ENCODE measurements around the gene LSS. TPM values are rescaled to one million over a fixed set of nuclear protein-coding genes. Genes with fewer than 3 reads are reported as not detected.
"Not testable (repeated sequence)": the region's sequence is repeated elsewhere in the genome, so short reads cannot be mapped to it uniquely, and the experiment has no call there.

Gene LSS
- total RNA-seq, 4 donors from 2014 or later, result 55.5 to 131 (median 115) TPM

DNA sequence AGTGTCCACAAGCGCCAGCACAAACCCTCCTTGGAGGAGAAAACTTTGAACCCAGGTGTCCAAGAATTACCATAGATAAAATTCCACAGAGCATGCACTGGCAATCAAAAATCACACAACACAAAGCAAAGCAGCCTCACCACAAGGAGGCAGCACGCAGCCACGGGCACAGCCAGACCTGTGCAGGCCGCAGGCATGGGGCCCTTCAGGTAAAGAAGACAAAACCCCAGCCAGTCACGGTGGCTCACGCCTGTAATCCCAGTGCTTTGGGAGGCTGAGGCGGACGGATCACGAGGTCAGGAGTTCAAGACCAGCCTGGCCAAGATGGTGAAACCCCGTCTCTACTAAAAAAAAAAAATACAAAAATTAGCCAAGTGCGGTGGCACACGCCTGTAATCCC lies 81.1 kb downstream of the LSS start:
- H3K27me3 ChIP-seq; H3K9me3 ChIP-seq; intact Hi-C loops (cut with DNase I); DNase-seq; H3K4me3 ChIP-seq; H3K27ac ChIP-seq; H3K36me3 ChIP-seq: not testable (repeated sequence)
- TF ChIP-seq, protein P1, sequence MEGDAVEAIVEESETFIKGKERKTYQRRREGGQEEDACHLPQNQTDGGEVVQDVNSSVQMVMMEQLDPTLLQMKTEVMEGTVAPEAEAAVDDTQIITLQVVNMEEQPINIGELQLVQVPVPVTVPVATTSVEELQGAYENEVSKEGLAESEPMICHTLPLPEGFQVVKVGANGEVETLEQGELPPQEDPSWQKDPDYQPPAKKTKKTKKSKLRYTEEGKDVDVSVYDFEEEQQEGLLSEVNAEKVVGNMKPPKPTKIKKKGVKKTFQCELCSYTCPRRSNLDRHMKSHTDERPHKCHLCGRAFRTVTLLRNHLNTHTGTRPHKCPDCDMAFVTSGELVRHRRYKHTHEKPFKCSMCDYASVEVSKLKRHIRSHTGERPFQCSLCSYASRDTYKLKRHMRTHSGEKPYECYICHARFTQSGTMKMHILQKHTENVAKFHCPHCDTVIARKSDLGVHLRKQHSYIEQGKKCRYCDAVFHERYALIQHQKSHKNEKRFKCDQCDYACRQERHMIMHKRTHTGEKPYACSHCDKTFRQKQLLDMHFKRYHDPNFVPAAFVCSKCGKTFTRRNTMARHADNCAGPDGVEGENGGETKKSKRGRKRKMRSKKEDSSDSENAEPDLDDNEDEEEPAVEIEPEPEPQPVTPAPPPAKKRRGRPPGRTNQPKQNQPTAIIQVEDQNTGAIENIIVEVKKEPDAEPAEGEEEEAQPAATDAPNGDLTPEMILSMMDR (IDR thresholded peaks at IDR 0.05), result peak in 4 of 6 experiments; percentile 33 to 58 (median 38)
- peaks cover 0 to 12% (median 0%) of the 10 kb centered on the region in 3 donors for H3K4me1 ChIP-seq
- WGBS, 2 donors, result 40 to 64% methylated on average over 6 to 11 of the region's 12 CpGs

DNA sequence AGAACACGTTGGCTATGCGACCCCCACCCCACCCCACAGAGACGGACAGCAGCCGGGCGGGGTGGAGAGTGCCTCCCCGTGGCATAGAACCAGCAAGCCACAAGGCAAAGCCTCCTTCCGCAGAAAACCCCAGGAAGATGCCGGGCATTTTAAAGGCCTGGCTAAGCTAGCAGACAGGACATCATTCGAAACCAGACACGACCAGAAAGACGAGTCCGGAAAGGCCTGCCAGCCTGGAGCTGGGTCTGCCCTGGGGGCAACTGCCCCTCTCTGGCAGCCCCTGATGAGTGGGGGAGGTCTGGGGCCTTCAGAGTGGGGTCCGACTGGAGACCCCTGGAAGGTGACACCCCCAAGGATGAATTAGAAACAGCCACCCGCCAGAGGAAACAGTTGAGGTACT lies 81.7 kb downstream of the LSS start:
- intact Hi-C loops (cut with DNase I), result no loop called here
- no peak overlapping the region for H3K4me3 ChIP-seq
- peaks cover 0 to under 1% (median 0%) of the 10 kb centered on the region in 4 donors for H3K27me3 ChIP-seq
- H3K36me3 ChIP-seq, result no peaks in the 10 kb centered on the region
- no peak for DNase-seq
- WGBS, 2 donors, result 13 to 52% methylated on average over 1 to 13 of the region's 14 CpGs
- TF ChIP-seq POLR2A (IDR thresholded peaks at IDR 0.05), result no peak
- TF ChIP-seq, protein P1 (IDR thresholded peaks at IDR 0.05), result no peak
- H3K4me1 ChIP-seq, result peaks cover 0 to 12% (median 0%) of the 10 kb centered on the region in 3 donors
- no peaks in the 10 kb centered on the region for H3K9me3 ChIP-seq
- no peak overlapping the region for H3K27ac ChIP-seq

DNA sequence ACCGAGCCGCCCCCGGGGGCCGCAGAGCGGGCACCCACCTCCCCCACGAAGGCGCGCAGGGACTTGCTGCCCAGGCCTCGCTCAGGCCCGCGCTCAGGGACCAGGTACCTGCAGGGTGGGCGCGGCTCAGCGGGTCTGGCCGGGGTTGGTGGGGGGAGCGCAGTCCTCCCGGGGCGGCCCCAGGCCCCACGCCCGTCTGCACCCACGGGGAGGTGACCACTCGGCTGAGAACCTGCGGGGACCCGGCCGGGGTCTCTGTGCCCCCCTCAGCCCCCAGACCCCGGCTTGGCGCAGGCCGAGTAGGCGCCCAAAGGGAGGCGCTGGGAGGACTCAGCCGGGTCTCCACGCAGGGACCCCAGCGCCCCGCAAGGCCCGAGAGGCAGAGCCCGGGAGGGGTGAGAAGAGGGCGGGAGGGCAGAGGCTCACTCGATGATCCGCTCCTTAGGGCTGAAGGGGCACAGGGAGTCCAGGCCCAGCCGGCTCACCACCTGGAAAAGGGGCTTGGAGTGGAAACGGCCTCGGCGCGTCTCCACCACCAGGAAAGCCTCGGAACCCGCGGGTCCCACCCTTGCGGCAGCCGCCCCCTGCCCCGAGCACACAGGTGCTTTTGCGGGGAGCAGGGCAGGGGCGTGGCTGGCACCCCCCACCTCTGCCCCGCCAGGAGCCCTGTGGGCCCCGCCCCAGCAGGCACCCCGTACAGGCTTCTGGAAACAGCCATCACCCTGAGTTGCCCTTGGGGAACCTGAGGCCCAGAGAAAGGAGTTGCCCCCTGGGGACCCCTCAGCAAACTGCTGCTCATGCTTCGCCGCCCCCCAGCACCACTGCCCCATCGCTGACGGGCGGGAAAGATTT lies 82.5 kb downstream of the LSS start:
- TF ChIP-seq, protein P1 (IDR thresholded peaks at IDR 0.05), result no peak
- no peak for TF ChIP-seq POLR2A (IDR thresholded peaks at IDR 0.05)
- no peak overlapping the region for H3K27ac ChIP-seq
- peaks cover 0 to 12% (median 0%) of the 10 kb centered on the region in 3 donors for H3K4me1 ChIP-seq
- H3K36me3 ChIP-seq, result no peaks in the 10 kb centered on the region
- H3K4me3 ChIP-seq, result no peak overlapping the region
- no peak for DNase-seq
- WGBS, 2 donors, result 73 to 90% methylated on average over 13 to 21 of the region's 60 CpGs
- peaks cover 0 to 3% (median 0%) of the 10 kb centered on the region in 4 donors for H3K27me3 ChIP-seq
- no peaks in the 10 kb centered on the region for H3K9me3 ChIP-seq
- intact Hi-C loops (cut with DNase I), result no loop called here

DNA sequence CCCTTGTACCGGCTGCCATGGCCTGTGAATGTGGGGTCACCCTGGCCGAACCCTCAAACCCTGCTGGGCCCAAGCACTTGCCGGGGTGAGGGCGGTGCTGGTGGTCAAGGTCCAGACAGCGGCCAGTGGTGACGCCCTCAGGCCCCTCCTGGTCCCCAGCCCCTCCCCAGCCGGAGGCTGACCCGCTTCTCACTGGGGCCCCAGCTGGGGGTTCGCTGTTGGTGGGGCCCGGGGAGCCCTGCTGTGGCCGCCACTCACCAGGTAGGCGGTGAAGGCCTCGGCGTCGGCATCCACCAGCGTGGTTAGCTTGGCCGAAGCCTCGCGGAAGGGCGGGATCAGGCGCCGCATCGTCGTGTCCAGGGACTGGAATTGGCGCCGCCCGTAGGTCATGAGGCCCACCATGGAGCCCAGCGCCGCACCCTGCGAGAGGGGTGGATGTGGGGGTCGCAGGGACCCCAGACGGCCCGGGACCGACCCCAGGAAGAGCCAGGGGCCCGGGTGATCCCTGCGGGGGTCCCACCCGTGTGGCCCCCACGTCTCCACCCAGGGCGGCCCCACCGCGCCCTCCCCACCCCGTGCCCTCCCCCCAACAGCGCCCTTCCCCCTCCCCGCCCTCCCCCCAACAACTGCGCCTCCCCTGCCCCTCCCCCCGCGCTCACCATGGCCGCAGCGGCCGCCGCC lies 83.3 kb downstream of the LSS start:
- Histone ChIP-seq H3K36me3 (no peaks in the 10 kb centered on the region), H3K4me1 (peaks cover 0 to 12% (median 0%) of the 10 kb centered on the region in 3 donors), H3K27ac (no peak overlapping the region), H3K9me3 (no peaks in the 10 kb centered on the region), H3K4me3 (no peak overlapping the region), H3K27me3 (peaks cover 0 to 11% (median 0%) of the 10 kb centered on the region in 4 donors)
- intact Hi-C loops (cut with DNase I), result no loop called here
- no peak for DNase-seq
- TF ChIP-seq, protein P1 (IDR thresholded peaks at IDR 0.05), result no peak
- TF ChIP-seq POLR2A (IDR thresholded peaks at IDR 0.05), result no peak
- 20% methylated on average over 1 of the region's 51 CpGs; no CpG with 5 or more reads in 1 of the 2 donors for WGBS, 2 donors
